Endothelial cell of umbilical vein (primary cell): ENCODE data around the gene LRP1B. TPM values are rescaled to one million over a fixed set of nuclear protein-coding genes. Genes with fewer than 3 reads are reported as not detected.
A peak's percentile ranks its signal among the peaks of the same experiment; 100 is the strongest.

Experiments
- BruUV-seq: library from RNA; stranded (reverse); fragments of 400-500 nt; replicated peaks from 2 replicates; lab custom pipeline; 2021; lab: Mats Ljungman, UMichigan
- CTCF ChIA-PET: fragments of 300-600, 350-600 bp; sonication (Branson Sonifier 250); formaldehyde crosslinking; loops from one replicate; lab custom pipeline; 2021; ENCODE audit warnings: antibody characterized with exemption, inconsistent platforms; lab: Charles Lee
- POLR2A ChIA-PET: fragments of 300-600, 350-600 bp; sonication (Branson Sonifier 250); formaldehyde crosslinking; loops from one replicate; lab custom pipeline; 2021; ENCODE audit warnings: antibody characterized with exemption, inconsistent platforms; lab: Charles Lee
- DNase-seq: peaks from one replicate; pipeline ENCODE4 v3.0.0-alpha.2; 2011; ENCODE audit warnings: low read depth, low spot score
- FAIRE-seq: peaks from 2 replicates; lab custom pipeline; 2011; peaks lifted over from hg19 to GRCh38; lab: Jason Lieb, UNC
- H2AFZ ChIP-seq: 2 replicates; pipeline ENCODE4 v1.6.0; 2012; ENCODE audit warnings: low read depth, low read length, control low read depth, inconsistent platforms
- H3K27ac ChIP-seq: 2 replicates; pipeline ENCODE4 v1.5.1; 2011; ENCODE audit warnings: low read depth, mild to moderate bottlenecking, control low read depth, low read length, moderate library complexity; ENCODE audit not compliant: insufficient read depth
- H3K27me3 ChIP-seq, 2 experiments: 2 replicates each; pipeline versions ENCODE4 v1.6.0 to v1.6.1; 2011; ENCODE audit warnings: low read length in 2 of 2, mixed read lengths in 1 of 2; ENCODE audit not compliant: control insufficient read depth in 2 of 2, insufficient read depth in 2 of 2
- H3K36me3 ChIP-seq, 2 experiments: 2 replicates in 1 of 2; 3 replicates in 1 of 2; pipeline ENCODE4 v1.5.1; 2011; ENCODE audit warnings: low read length in 2 of 2, mild to moderate bottlenecking in 1 of 2, moderate library complexity in 1 of 2; ENCODE audit not compliant: control insufficient read depth in 2 of 2, insufficient read depth in 2 of 2; ENCODE audit errors: extremely low read depth in 1 of 2
- H3K4me1 ChIP-seq: 3 replicates; pipeline ENCODE4 v1.5.1; 2011; ENCODE audit warnings: mild to moderate bottlenecking, low read length; ENCODE audit not compliant: control insufficient read depth, insufficient read depth; ENCODE audit errors: extremely low read depth
- H3K4me2 ChIP-seq: 2 replicates; pipeline ENCODE4 v1.6.1; 2011; ENCODE audit warnings: low read length, control low read depth, mixed read lengths; ENCODE audit not compliant: insufficient read depth
- H3K4me3 ChIP-seq, 3 experiments: fragments of 200-600 bp in 1 of 3; sonication (generic), shearing (Covaris generic) in 1 of 3; replicated peaks in 1 of 3; 2 replicates each; pipeline ENCODE4 v1.5.1; 2011 to 2016; ENCODE audit warnings: control low read depth in 3 of 3, low read length in 3 of 3, mild to moderate bottlenecking in 2 of 3, inconsistent platforms in 1 of 3, low read depth in 1 of 3, moderate library complexity in 1 of 3; ENCODE audit not compliant: insufficient read depth in 1 of 3
- H3K79me2 ChIP-seq: 2 replicates; pipeline ENCODE4 v1.6.0; 2012; ENCODE audit warnings: low read length, inconsistent platforms; ENCODE audit not compliant: control insufficient read depth, insufficient read depth
- H3K9ac ChIP-seq: replicated peaks from 2 replicates; pipeline ENCODE3; 2011; ENCODE audit warnings: low read length, control low read depth; ENCODE audit not compliant: insufficient read depth; ENCODE audit errors: extremely low read depth
- H3K9me1 ChIP-seq: replicated peaks from 3 replicates; pipeline ENCODE4 v1.6.0; 2011; ENCODE audit warnings: mild to moderate bottlenecking, low read length; ENCODE audit not compliant: control insufficient read depth, insufficient read depth; ENCODE audit errors: extremely low read depth
- H3K9me3 ChIP-seq: replicated peaks from 2 replicates; pipeline ENCODE4 v1.5.1; 2012; ENCODE audit warnings: low read length, inconsistent platforms; ENCODE audit not compliant: control insufficient read depth, insufficient read depth
- H4K20me1 ChIP-seq: replicated peaks from 2 replicates; pipeline ENCODE3; 2011; ENCODE audit warnings: mild to moderate bottlenecking, low read length; ENCODE audit not compliant: control insufficient read depth, insufficient read depth; ENCODE audit errors: extremely low read depth
- CTCF ChIP-seq, 2 donors: IDR thresholded peaks; 1 replicate in 1 of 2; 2 replicates in 1 of 2; pipeline ENCODE4 v1.5.1; 2011; ENCODE audit warnings: low read length in 2 of 2, mild to moderate bottlenecking in 2 of 2, moderate library complexity in 2 of 2, control low read depth in 1 of 2, inconsistent platforms in 1 of 2, low read depth in 1 of 2; ENCODE audit not compliant: insufficient read depth in 1 of 2; ENCODE audit errors: extremely low read depth in 1 of 2
- FOS ChIP-seq: IDR thresholded peaks from 2 replicates; pipeline ENCODE4 v1.6.1; 2011; ENCODE audit warnings: mild to moderate bottlenecking, low read length, moderate library complexity, borderline replicate concordance; ENCODE audit not compliant: insufficient read depth
- GATA2 ChIP-seq: IDR thresholded peaks from 2 replicates; pipeline ENCODE4 v1.7.0; 2011; ENCODE audit warnings: low read depth, mild to moderate bottlenecking, moderate library complexity, mixed read lengths, low read length; ENCODE audit not compliant: insufficient read length, insufficient read depth
- JUN ChIP-seq: IDR thresholded peaks from 2 replicates; pipeline ENCODE4 v1.6.1; 2011; ENCODE audit warnings: borderline replicate concordance, low read depth; ENCODE audit not compliant: insufficient read length, insufficient read depth
- MYC ChIP-seq: IDR thresholded peaks from one replicate; pipeline ENCODE4 v1.6.1; 2011; ENCODE audit warnings: mild to moderate bottlenecking, low read depth, low read length
- POLR2A ChIP-seq: IDR thresholded peaks from 2 replicates; pipeline ENCODE4 v1.6.1; 2012; ENCODE audit warnings: low read depth, mild to moderate bottlenecking, control low read depth, low read length
- POLR2AphosphoS5 ChIP-seq: IDR thresholded peaks from 2 replicates; pipeline ENCODE4 v1.6.1; 2012; ENCODE audit warnings: low read depth, mild to moderate bottlenecking, control low read depth, low read length, moderate library complexity; ENCODE audit not compliant: insufficient read depth
- dilution Hi-C: fragments of 300-500 bp; cut with MboI; formaldehyde crosslinking; loops from one replicate; pipeline ENCODE4 v1.15.0; 2019; ENCODE audit warnings: low sequenced_read_pairs; ENCODE audit not compliant: extremely low pct_ligation_motif_present
- intact Hi-C: fragments of 100-400 bp; cut with micrococcal nuclease; formaldehyde crosslinking; loops from one replicate; pipeline ENCODE4 v1.10.0; 2022
- polyA plus RNA-seq, 4 experiments: library from polyadenylated mRNA; depleted of rRNA in 3 of 4; stranded (reverse) in 3 of 4; unstranded in 1 of 4; fragments of >200 nt; gene quantifications; 2 replicates each; pipeline versions ENCODE4 v1.2.1 to v1.2.3, GENCODE V29; 2011 to 2012; ENCODE audit warnings: missing spikeins in 1 of 4
- total RNA-seq: library from RNA; stranded (reverse); gene quantifications from 2 replicates; pipeline ENCODE4 v1.2.3, GENCODE V29; 2021

Gene LRP1B
- total and polyA plus RNA-seq, 2 donors (not counting 3 experiments of a cell fraction or from before 2014, with no cell fraction given) = 0.03 to 0.07 TPM

- no peak overlapping the region for H3K27ac ChIP-seq
- BruUV-seq = no TSS peak
- dilution Hi-C loops (no loop called here), intact Hi-C loops (no loop called here)
- H3K36me3 ChIP-seq = no peaks in the 10 kb centered on the region
- H4K20me1 ChIP-seq = no peaks in the 10 kb centered on the region
- H3K4me1 ChIP-seq = no peaks in the 10 kb centered on the region
- TF ChIP-seq JUN (no peak), MYC (no peak), GATA2 (no peak), POLR2A (no peak), CTCF (IDR thresholded peaks at IDR 0.05; ENCODE audit: extremely low read depth in 1 of 2, insufficient read depth in 1 of 2, low read depth in 1 of 2, low read length in 2 of 2) (no peak), POLR2AphosphoS5 (no peak), FOS (no peak)
- peak overlapping the region; percentile 16 for H2AFZ ChIP-seq
- no peak overlapping the region for H3K9ac ChIP-seq
- H3K9me1 ChIP-seq = no peaks in the 10 kb centered on the region
- H3K27me3 ChIP-seq = no peaks in the 10 kb centered on the region
- H3K9me3 ChIP-seq = no peaks in the 10 kb centered on the region
- no peak overlapping the region for H3K4me3 ChIP-seq
- no peak overlapping the region for H3K4me2 ChIP-seq
- DNase-seq (no peak), FAIRE-seq (no peak)
- ChIA-PET CTCF (no interaction called here), POLR2A (no interaction called here)
- H3K79me2 ChIP-seq = no peaks in the 10 kb centered on the region
These were observed 1883.2 kb downstream of the LRP1B start for GRCh38 chr2:140247451-140248195.
